Measurements from ENCODE around the gene SKA2.
"Not testable (repeated sequence)": the region's sequence is repeated elsewhere in the genome, so short reads cannot be mapped to it uniquely, and the experiment has no call there.

SKA2 gene

DNA sequence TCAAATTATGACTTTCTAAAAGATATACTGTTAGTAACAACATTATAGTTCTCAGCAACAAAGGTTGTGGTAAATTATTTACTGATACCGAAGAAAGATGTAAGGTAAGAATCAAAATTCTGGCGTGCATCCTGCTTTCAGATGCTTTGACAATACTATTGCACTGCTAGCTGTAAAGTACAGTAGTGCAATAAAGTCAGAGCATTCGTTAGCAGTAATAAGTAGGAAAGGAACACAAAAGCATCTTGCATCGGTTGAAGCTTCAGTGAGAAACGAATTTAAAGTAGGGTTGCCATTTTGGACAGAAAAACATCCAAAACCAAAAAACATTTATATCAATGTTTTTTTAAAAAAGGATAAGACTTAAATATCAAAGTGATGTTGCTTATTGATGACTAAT lies 4.0 kb downstream of the SKA2 start:
- DNase-seq, result no peak

DNA sequence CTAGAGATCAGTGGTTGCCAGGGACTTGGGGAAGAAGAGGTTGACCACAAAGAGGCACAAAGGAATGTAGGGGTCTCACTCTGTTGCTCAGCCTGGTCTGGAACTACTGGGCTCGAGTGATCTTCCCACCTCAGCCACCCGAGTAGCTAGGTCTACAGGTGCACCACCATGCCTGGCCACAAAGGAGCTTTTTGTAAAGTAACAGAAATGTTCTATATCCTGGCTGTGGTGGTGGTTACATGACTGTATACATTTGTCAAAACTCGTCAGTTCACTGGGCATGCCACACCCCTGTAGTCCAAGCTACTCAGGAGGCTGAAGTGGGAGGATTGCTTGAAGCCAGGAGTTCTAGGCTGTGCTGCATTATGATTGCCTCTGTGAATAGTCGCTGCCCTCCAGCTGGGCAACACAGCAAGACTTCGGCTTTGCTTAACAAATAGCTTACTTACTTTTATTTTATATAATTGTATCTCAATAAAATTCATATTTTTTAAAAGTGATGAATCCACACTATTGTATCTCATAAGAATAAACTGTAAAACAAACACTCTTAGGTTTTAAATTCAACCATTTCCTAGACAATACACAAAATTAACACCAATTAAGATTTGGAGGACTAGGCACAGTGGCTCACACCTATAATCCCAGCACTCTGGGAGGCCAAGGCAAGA lies 5.0 kb downstream of the SKA2 start:
- no peak for DNase-seq

DNA sequence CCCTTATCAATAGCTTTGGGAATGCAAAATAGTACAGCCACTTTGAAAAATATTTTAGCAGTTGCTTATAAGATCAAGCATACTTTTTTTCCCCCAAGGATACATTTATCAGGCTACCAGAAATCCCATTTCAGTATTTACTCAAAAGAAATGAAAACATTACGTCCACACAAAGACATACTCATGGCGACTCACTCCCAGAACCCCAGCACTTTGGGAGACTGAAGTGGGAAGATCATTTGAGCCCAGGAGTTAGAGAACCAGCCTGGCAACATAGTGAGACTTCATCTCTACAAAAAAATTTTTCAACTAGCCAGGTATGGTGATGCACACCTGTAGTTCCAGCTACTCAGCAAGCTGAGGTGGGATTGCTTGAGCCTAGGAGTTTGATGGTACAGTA lies 5.9 kb downstream of the SKA2 start:
- DNase-seq, result no peak

DNA sequence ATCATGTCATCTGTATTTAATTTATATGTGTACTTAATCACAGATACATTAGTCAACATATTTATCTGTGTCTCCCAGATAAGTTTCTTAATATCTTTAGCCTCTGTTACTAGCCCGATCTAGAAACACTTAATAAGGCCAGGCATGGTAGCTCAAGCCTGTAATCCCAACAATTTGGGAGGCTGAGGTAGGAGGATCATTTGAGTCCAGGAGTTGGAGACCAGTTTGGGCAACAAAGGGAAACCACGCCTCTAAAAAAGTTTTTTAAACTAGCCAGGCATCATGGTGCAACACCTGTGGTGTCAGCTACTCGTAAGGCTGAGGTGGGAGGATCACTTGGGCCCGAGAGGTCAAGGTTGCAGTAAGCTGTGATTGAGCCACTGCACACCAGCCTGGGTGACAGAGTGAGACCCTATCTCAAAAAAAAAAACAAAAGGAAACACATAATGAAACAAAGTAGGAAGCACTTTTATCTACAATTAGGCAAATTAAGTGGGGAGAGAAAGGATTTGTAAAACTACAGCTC lies 9.4 kb downstream of the SKA2 start:
- no peak for DNase-seq

DNA sequence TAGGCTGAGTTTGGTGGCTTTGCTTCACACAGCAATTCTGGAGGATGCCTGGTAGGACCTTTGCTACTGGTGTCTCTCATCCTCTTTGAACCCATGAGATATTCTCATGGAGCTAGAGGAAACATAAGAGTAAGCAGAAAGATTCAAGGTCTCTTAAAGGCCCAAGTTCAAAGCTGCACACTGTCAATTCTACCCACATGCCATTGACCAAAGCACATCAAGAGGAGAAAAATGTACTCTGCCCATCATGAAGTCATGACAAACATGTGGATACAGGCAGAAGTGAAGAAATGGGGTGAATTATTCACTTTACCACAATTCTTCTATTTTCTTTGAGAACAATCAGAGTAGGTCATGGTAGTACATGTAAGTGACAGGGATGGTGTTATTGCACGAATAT lies 13.1 kb downstream of the SKA2 start:
- DNase-seq, result no peak

DNA sequence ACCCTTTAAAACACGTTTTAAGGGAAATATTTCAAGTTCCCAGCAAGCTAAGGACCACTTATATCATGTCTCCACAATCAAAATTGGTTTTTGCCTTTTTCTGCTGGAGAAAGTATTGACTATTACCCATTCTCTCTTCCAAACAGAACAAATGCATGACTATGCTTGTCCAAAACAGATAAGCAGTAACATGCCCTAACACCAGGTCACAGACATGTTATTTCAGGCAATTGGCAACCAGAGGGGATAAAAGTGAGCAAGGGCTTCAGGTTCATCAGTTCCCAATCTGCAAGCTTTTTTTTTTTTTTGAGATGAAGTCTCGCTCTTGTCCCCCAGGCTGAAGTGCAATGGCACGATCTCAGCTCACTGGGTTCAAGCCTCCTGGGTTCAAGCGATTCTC lies 15.0 kb downstream of the SKA2 start:
- DNase-seq, result no peak

DNA sequence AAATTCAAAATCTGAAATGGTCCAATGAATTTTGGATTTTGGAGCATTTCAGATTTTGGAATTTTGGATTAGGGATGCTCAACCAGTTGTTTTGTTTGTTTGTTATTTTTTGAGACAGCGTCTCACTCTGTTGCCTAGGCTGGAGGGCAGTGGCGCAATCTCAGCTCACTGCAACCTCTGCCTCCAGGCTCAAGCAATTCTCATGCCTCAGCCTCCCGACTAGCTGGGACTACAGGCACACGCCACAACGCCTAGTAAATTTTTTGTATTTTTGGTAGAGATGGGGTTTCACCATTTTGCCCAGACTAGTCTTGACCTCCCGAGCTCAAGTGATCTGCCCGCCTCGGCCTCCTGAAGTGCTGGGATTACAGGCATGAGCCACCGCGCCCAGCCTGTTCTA lies 16.6 kb downstream of the SKA2 start:
- not testable (repeated sequence) for DNase-seq

DNA sequence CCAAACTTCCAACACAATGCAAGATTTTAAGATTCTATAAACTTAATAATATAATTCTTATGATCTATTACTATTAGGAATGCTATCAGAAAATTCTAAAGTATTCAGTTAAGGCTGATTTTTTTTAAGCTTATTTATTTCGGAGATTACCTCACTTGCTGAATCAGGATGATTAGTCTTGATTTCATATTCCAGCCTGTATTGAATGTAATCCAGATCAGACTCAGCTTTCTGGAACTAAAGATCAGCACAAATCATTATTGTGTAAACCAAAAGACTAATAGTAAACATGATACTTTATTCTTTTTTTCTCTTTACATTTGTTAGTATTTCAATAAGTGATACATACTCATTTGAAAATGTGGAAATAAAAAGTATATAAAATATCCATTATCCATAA lies 23.9 kb downstream of the SKA2 start:
- DNase-seq, result no peak

DNA sequence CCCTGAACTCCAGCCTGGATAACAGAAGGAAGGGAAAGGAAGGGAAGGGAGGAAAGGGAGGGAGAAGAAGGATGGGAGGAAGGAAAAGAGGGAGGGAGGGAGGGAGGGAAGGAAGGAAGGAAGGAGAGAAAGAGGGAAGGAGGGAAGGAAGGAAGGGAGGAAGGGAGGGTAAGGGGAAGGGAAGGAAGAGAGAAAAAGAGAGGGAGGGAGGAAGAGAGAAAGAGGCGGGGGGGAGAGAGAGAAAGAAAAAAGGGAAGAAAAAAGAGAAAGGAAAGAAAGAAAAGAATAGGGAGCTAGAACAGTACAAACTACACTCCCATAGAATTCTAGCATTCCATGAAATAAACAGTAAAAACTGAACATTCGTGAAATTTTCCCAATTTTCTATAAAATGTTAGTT lies 25.2 kb downstream of the SKA2 start:
- DNase-seq, result no peak

DNA sequence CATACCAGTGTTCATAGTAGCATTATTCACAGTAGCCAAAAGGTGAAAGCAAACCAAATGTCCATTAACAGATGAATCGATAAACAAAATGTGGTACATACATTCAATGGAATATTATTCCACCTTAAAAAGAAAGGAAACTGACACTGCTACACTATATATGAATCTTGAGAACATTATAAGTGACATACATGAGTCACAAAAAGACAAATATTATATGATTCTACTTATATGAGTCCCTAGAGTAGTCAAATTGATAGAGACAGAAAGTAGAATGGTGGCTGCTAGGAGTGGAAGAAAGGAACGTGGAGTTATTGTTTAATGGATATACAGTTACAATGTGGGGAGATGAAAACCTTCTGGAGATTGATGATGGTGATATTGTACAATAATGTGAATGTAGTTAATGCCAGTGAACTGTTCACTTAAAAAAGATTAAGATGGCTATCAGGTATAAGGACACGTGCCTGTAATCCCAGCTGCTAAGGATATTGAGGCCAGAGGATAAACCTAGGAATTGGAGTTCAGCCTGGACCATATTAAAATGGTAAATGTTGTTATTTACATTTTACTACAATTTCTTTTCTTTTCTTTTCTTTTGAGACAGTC lies 28.1 kb downstream of the SKA2 start:
- no peak for DNase-seq

DNA sequence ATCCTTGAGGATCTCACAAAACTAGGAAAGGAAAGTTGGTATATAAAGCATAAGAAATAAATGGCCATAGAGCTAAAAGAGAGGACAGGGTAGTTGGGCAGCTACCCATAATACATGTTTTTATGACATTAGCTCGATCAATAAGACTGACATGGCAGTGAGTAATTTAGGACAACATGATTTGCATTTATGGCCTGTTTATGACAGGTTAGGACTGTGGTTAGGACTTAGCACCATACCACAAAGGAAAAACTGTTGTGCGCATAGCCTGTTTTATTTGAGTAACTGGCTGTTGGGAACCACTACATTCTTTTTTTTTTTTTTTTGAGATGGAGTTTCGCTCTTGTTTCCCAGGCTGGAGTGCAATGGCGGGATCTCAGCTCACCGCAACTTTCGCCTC lies 30.3 kb downstream of the SKA2 start:
- no peak for DNase-seq

DNA sequence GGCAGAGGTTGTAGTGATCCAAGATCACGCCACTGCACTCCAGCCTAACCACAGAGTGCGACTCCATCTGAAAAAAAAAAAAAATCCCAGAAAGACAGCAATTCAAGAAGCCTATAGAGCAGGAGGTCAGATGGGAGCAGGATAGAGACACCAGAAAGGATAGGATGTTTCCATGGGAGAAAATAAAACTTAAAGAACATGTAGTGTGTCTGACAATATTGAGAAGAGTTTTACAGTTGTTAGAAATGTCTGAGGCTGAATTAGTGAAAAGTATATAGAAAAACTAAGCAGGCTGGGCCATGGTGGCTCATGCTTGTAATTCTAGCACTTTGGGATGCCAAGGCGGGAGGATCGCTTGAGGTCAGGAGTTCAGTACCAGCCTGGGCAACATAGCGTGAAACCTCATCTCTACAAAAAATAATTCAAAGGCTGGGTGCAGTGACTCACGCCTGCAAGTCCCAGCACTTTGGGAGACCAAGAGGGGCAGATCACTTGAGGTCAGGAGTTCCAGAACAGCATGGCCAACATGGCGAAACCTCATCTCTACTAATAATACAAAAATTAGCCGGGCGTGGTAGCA lies 33.0 kb downstream of the SKA2 start:
- no peak for DNase-seq

DNA sequence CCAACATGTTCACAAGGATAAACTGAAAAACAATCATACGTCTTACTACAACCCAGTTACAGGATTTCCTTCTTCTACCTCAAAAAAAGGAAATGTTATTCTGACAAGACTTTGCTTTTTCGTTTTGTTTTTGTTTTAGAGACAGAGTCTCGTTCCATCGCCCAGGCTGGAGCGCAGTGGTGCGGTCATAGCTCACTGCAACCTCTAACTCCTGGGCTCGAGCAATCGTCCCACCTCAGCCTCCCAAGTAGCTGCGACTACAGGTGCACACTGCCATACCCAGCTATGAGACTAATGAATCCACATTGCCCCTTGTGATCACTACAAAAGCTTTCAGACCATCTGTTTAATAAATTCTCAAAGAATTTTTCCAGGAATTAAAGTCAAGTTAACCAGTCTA lies 39.5 kb downstream of the SKA2 start:
- no peak for DNase-seq

DNA sequence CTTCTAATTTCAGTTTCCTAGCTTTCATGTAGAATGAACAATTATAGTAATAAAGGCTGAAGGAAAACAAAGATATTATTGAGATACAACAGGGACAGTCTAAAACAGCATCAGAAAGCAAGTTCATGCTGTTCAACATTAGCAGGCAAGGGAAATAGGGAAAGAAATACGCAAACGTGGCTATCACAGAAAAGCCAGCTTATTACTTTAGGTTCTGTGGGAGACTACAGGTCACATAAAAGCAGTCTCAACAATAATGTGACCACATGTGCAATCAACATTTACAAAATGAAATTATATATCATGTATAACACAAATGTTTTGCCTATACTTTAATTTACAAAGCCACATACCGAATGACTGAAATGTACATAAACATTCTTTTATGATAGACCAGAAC lies 43.4 kb downstream of the SKA2 start:
- DNase-seq, result no peak

DNA sequence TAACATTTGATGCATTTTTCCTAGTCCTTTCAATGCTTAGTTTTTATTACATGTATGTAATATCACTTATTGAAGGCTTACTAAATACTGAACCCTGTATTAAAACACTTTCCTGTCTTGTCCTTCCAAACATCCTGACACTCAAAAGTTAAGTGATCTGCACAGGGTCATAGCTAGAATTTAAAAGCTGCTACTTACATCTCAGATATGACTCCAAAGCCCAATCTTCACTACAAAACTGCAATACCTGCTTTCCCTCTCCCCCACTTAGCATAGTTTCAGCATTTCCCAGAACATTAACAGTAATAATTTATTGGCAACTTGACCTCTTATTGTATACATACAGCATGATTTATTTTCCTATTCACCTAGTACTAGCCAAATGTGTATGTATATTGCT lies 44.0 kb downstream of the SKA2 start:
- DNase-seq, result no peak

DNA sequence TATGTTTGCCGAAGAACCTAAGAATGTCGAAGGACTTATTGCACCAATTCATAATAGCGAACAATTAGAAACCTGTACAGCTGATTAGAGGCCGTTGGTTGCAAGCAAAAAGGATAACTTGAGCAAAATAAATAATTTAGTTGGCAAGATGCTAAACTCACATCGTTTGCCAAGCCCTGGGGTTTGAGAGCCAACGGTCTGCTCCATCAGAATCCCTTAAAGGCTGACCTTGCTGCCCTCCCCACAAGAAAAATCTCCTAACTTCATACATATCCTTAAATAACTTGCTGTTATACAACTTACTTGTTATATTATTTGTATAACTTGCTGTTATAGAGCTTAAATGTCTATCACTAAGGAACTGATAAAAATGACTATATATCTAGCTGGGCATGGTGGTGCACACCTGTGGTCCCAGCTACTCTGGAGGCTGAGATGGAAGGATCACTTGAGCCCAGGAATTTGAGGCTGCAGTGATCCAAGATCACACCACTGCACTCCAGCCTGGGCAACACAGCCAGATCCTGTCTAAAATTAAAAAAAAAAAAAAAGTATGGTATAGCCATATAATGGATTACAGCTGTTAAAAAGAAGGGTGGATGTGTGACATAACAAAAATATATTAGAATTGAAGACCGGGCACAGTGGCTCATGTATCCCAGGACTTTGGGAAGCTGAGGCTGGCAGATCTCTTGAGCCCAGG lies 46.4 kb downstream of the SKA2 start:
- DNase-seq, result no peak

DNA sequence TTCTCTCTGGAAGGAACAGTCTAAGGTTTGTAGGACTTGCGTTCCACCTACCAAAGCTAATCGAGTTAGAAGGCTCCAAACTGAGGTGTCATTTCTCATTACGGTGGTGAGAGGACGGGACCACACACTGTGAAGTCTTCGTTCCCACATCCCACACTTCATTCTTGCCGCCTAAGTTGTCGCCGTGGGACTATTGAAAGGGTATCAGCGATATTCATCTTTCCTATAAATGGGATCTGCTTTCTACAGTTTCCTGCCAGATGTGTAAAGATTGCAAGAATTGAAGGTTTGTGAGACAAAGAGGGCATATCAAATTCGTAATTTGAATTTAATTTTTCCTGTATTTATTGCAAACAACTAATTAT lies 47.7 kb downstream of the SKA2 start:
- DNase-seq, result no peak

DNA sequence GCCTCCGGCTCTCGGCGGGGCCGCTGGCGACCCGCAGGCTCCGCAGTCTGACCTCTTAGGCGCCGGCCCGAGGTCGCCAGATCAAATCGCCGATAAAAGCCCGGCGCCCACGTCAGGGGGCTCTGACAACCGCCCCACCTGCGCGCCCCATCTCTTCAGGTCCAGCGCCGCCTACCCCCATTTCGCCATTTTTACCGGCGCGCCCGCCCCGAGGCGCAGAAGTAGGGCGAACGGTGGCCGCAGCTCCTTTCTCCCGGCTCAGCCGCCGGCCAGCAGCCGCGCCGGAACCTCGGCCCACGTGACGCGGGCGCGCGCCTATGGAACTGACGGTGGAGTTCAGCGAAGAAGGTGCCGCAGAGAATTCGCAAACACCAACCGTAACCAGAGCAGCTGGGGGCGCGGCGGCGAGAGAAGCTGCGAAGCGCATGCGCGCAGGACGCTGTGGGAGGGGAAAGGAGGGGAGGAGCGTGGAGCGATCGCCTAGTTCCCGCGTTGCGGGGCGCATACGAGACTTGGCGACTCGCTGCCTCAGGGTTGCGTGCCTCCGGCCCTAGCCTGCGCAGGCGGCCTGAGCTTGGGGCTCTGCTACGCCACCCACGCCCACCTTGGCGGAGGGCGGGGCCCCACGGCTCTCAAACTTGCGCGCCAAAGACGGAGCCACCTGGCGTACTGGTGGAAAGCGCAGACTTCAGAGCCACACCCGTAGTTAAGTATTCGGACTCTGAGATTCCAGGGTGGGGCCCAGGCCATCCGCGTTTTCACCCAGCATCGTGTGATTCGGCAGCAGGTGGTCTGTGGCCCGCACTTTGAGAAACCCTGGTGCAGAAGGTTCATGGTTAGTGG lies 48.3 kb downstream of the SKA2 start, which contains the start of gene TRIM37:
Gene TRIM37, minus strand, starts transcription at position 418 of the 843 bp plus-strand sequence. CDS start 419 bp downstream, outside the sequence.
- peak; percentile 95 for DNase-seq

DNA sequence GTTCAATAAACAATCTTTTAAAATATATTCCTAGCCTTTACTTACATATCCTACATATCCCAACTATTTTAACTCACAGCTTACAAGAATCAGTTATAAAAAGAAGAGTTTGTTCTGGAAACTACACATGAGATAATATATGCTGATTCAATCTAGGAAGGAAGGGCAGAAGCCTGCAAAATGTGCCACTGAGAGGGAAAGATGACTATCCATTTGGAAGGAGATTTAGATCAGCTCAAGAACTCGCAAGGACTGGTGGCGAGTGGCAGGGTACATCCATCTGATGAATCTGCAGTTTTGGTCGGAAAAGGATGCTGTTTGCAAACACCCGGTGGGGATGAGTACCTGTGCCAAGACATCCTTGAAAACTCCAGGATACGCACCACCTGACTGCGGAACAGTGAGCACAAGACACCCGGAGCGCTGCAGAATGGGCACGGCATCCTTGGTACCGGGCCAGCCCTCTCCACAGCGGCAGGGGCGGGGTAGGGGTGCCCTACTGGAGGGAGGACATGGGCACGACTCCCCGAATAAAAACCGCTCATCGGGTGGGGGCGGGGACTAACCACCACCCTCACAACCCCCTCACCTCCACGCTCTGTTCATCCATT lies 49.0 kb downstream of the SKA2 start:
- DNase-seq, result no peak

DNA sequence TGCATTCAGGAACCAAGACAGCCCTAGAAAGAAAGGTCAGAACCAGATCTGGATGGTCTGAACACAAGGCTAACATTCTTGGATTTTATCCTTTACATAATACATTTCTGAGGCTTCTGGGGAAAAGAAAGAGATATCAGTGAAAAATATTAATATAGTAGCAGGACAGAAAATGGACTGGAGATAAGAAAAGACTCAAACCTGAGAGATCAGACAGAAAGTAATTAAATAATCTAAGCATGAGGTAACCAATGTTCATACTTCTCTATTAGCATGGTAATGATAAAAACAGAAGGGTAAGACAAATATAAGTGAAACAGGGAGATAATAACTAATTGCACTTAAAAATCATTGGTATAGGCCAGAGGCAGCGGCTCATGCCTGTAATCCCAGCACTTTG lies 53.8 kb downstream of the SKA2 start:
- no peak for DNase-seq

DNA sequence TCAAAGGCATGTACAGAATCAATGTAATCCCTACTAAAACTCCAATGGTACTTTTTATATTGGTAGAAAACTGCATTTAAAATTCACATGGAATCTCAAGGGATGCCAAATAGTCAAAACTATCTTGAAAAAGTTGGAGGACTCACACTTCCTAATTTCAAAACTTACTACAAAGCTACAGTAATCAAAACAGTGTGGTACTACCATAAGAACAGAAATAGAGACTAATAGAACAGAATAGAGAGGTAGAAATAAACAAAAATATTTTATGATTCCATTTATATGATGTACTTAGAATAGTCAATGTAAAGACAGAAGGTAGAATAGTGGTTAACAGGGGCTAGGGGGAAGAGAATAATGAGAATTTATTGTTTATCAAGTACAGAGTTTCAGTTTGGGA lies 57.1 kb downstream of the SKA2 start:
- no peak for DNase-seq

DNA sequence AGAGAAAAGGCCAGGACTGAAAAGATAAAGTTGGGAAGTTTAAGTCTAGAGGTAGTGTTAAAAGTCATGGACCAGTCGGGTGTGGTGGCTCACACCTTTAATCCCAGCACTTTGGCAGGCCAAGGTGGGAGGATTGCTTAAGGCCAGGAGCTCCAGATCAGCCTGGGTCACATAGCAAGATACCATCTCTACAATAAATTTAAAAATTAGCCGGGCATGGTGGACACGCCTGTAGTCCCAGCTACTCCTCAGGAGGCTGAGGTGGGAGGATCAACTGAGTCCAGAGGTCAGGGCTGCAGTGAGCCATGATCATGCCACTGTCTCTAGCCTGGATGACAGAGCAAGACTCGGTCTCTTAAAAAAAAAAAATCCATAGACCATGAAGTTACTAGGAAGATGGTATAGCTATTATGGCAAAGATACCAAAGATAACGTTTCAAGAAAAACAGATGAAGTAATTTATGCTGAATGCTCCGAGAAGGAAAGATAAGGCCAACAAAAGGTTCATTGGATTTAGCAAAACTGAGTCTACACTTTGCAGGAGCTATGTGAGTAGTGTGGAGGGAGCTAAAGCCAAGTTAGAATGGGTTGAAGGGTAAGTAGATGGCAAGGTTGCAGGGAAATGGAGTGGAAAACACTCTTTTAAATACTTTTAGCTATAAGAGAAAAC lies 60.0 kb downstream of the SKA2 start:
- no peak for DNase-seq

Measured in NCI-H446 treated with DMSO at 0.1 percent for 48 hours (cell line).